Rectal smooth muscle tissue (tissue), 1 donor: ENCODE data around the gene SLC35D2.
"Not testable (repeated sequence)": the region's sequence is repeated elsewhere in the genome, so short reads cannot be mapped to it uniquely, and the experiment has no call there.

Source experiments
- H3K27ac ChIP-seq: one replicate; pipeline ENCODE4 v1.7.0; 2013; ENCODE audit warnings: low read depth, low read length, inconsistent platforms
- H3K27me3 ChIP-seq: one replicate; pipeline ENCODE4 v1.7.0; 2013; ENCODE audit warnings: low read length; ENCODE audit not compliant: control insufficient read depth, insufficient read depth
- H3K36me3 ChIP-seq: one replicate; pipeline ENCODE4 v1.7.0; 2013; ENCODE audit warnings: low read length; ENCODE audit not compliant: control insufficient read depth, insufficient read depth
- H3K4me1 ChIP-seq: one replicate; pipeline ENCODE4 v1.7.0; 2013; ENCODE audit warnings: low read length; ENCODE audit not compliant: control insufficient read depth, insufficient read depth
- H3K4me3 ChIP-seq: one replicate; pipeline ENCODE4 v1.7.0; 2013; ENCODE audit warnings: low read length
- H3K9ac ChIP-seq: one replicate; pipeline ENCODE4 v1.7.0; 2013; ENCODE audit warnings: low read length

SLC35D2 gene

GRCh38 chr9:96306958-96307357, 76.6 kb downstream of the SLC35D2 start:
- not testable (repeated sequence) for H3K27ac ChIP-seq, H3K4me3 ChIP-seq

GRCh38 chr9:96305171-96305570, 78.3 kb downstream of the SLC35D2 start:
- Histone ChIP-seq H3K4me1 (no peaks in the 10 kb centered on the region), H3K27ac (no peak overlapping the region), H3K9ac (no peak overlapping the region), H3K27me3 (no peaks in the 10 kb centered on the region), H3K36me3 (no peaks in the 10 kb centered on the region), H3K4me3 (no peak overlapping the region)

More at GRCh38 chr9:96306958-96307357, 76.6 kb downstream of the SLC35D2 start:
- not testable (repeated sequence) for H3K27me3 ChIP-seq, H3K36me3 ChIP-seq, H3K4me1 ChIP-seq, H3K9ac ChIP-seq

- no peaks in the 10 kb centered on the region for H3K36me3 ChIP-seq
- H3K9ac ChIP-seq, result no peak overlapping the region
- H3K27ac ChIP-seq, result no peak overlapping the region
- no peak overlapping the region for H3K4me3 ChIP-seq
- no peaks in the 10 kb centered on the region for H3K27me3 ChIP-seq
- no peaks in the 10 kb centered on the region for H3K4me1 ChIP-seq
Measured at GRCh38 chr9:96304230-96304629, 79.3 kb downstream of the SLC35D2 start.

DNA sequence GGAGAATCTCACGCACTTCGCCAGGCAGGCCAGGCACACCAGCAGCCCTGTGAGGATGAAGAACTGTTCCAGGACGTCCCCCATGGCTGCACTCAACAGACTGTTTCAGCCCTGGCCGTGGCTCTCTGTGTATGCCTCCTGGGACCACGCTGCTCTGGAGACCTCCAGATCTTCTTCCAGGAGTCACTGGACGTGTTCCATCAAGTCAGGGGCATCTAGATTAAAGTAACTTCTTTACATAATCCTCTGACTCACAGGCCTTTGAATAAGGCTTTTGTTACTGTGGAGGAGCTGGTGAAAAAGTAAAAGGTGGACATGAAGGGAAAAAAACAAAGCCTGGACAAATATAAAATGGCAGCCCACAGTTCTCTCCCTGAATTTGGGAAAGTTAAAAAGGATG, 81.5 kb downstream of the SLC35D2 start, which contains the start of gene HSD17B3:
Gene HSD17B3, minus strand, starts transcription at position 156 of the 400 bp plus-strand sequence. Its CDS starts 72 bp downstream, at position 84.
- H3K27me3 ChIP-seq, result no peaks in the 10 kb centered on the region
- H3K36me3 ChIP-seq, result no peaks in the 10 kb centered on the region
- H3K9ac ChIP-seq, result no peak within 1 kb of the TSS
- H3K4me1 ChIP-seq, result no peaks in the 10 kb centered on the region
- peak within 1 kb of the TSS; percentile 40 for H3K27ac ChIP-seq
- H3K4me3 ChIP-seq, result no peak within 1 kb of the TSS

DNA sequence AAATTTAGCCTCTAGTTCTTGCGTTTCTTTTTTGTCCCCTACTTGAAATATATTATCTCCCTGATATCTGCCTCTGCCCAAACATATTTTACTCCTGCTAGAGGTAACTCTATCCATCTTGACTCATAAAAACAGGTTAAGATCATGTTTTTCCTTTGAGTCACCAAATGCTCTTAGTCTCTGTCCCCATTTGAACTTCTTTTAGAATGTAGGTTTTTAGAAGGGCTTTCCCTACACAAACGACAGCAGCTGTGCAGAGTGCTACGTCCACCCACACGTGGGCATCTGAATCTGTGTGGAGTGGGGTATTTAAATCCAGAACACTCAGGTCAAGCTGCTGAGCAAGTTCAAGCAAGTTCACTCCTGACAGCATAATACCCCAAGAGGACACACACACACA, 83.7 kb downstream of the SLC35D2 start:
- H3K27me3 ChIP-seq, result no peaks in the 10 kb centered on the region
- H3K9ac ChIP-seq, result no peak overlapping the region
- H3K27ac ChIP-seq, result no peak overlapping the region
- H3K36me3 ChIP-seq, result no peaks in the 10 kb centered on the region
- no peak overlapping the region for H3K4me3 ChIP-seq
- H3K4me1 ChIP-seq, result no peaks in the 10 kb centered on the region

DNA sequence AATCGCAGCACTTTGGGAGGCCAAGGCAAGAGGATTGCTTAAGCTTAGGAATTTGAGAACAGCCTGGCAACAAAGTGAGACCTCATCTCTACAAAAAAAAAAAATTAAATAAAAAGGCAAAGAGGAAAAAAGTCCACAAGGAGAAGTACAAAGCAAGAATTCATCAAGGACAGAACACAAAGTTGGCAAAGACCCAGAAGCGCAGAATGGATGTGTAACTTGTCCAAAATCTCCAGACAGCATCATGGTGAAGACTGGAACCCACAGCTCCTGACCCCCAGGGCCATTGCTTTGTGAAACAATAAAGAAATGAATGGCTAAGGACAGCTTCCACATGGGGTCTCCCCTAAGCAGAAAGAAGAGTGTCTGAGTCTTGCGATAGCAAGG, 89.4 kb downstream of the SLC35D2 start:
- Histone ChIP-seq H3K4me3 (no peak overlapping the region), H3K4me1 (no peaks in the 10 kb centered on the region), H3K36me3 (no peaks in the 10 kb centered on the region), H3K27ac (no peak overlapping the region), H3K9ac (no peak overlapping the region), H3K27me3 (no peaks in the 10 kb centered on the region)

DNA sequence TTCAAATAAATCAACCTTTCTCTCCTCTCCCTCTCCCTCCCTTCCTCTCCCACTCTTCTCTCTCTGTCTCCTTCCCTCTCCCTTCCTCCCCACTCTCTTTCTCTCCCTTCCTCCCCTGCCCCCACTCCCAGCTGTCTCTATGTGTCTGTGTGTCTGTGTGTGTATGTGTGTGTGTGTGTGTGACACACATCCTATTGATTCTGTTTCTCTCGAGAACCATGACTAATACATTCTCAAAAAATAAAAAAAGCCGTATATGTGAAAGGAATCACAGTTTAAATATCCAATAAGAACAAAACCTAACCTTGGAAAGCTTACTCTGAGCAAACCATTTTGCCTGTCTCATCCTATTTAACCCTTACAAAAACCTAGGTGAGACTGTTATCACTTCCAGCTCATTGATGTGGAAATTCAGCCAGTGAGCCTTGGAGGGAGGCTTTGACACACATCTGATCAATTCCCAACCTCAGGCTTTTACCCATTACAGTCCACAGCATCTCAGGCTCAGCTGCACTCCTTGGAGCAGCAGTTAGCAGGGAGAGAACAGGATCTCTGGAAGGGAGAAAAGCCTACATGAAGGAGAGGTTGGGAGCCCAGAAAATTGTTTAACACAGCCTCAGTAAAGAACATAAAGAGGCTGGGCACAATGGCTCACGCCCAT, 89.9 kb downstream of the SLC35D2 start:
- Histone ChIP-seq H3K9ac (no peak overlapping the region), H3K4me3 (no peak overlapping the region), H3K27me3 (no peaks in the 10 kb centered on the region), H3K4me1 (no peaks in the 10 kb centered on the region), H3K27ac (no peak overlapping the region), H3K36me3 (no peaks in the 10 kb centered on the region)

GRCh38 chr9:96289392-96289791, 94.1 kb downstream of the SLC35D2 start:
- Histone ChIP-seq H3K36me3 (no peaks in the 10 kb centered on the region), H3K27ac (no peak overlapping the region), H3K27me3 (no peaks in the 10 kb centered on the region), H3K4me1 (no peaks in the 10 kb centered on the region), H3K4me3 (no peak overlapping the region), H3K9ac (no peak overlapping the region)

GRCh38 chr9:96281641-96282040, 101.9 kb downstream of the SLC35D2 start:
- Histone ChIP-seq H3K4me3 (no peak overlapping the region), H3K27me3 (no peaks in the 10 kb centered on the region), H3K36me3 (no peaks in the 10 kb centered on the region), H3K4me1 (no peaks in the 10 kb centered on the region), H3K27ac (no peak overlapping the region), H3K9ac (no peak overlapping the region)

- Histone ChIP-seq H3K27ac (no peak overlapping the region), H3K36me3 (no peaks in the 10 kb centered on the region), H3K4me1 (no peaks in the 10 kb centered on the region), H3K9ac (no peak overlapping the region), H3K27me3 (no peaks in the 10 kb centered on the region), H3K4me3 (no peak overlapping the region)
Measured at GRCh38 chr9:96279932-96280331, 103.6 kb downstream of the SLC35D2 start.

DNA sequence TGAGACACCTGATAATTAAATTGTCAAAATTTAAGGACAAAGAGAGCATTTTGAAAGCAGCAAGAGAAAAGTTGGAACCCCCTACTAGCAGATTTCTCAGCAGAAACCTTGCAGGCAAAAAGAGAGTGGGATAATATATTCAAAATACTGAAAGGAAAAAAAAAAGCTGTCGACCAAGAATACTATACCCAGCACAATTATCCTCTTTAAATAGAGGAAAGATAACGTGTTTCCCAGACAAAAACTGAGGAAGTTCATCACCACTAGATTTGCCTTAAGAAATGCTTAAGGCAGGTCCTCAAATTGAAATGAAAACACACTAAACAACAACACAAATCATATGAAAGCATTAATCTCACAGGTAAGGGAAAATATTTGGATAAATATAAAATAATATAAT, 108.6 kb downstream of the SLC35D2 start:
- Histone ChIP-seq H3K4me1 (no peaks in the 10 kb centered on the region), H3K4me3 (no peak overlapping the region), H3K27me3 (no peaks in the 10 kb centered on the region), H3K9ac (no peak overlapping the region), H3K27ac (no peak overlapping the region), H3K36me3 (no peaks in the 10 kb centered on the region)
